GM19438 (cell line): ENCODE measurements around the gene TSSK3.

Source experiments
- ATAC-seq: cut with Tn5 transposase; IDR thresholded peaks from one replicate; pipeline ENCODE4 v1.9.1; 2021; ENCODE audit warnings: low read depth; ENCODE audit not compliant: unreplicated experiment

TSSK3 gene, protein sequence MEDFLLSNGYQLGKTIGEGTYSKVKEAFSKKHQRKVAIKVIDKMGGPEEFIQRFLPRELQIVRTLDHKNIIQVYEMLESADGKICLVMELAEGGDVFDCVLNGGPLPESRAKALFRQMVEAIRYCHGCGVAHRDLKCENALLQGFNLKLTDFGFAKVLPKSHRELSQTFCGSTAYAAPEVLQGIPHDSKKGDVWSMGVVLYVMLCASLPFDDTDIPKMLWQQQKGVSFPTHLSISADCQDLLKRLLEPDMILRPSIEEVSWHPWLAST

GRCh38 chr1:32362474-32363313 is at the start of gene TSSK3, which contains the start of gene FAM229A:
TSS of gene TSSK3 (plus strand) at chr1:32362539. CDS start at chr1:32362702, 163 bp downstream.
TSS of gene FAM229A (minus strand) at chr1:32362485. CDS start at chr1:32362091, 394 bp downstream.
- ATAC-seq = no peak

- ATAC-seq = no peak
Observed at GRCh38 chr1:32316903-32317277, 45.4 kb upstream of the TSSK3 start.

DNA sequence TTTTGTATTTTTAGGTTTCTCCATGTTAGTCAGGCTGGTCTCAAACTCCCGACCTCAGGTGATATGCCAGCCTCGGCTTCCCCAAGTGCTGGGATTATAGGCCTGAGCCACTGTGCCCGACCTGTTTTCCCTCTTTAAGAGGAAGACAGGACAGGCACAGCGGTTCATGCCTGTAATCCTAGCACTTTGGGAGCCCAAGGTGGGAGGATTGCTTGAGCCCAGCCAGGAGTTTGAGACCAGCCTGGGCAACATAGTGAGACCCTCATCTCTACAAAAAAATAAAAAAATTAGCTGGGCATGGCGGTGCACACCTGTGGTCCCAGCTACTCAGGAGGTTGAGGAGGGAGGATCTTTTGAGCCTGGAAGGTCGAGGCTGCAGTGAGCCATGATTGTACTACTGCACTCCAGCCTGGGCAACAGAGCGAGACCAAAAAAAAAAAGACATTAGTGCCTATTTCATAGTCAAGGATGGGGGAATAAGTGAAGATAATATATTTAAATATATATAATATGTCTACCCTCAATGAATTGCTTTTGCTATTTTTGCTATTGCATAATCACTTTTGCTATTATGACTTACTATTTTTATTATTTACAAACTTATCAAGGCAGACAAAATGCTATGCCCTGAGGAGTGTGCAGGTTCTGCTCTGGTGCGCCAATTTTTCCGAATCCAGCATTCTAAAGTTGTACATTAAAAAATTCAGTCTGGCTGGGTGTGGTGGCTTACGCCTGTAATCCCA is 44.0 kb upstream of the TSSK3 start:
- ATAC-seq = no peak

- ATAC-seq = no peak
Observed at GRCh38 chr1:32321712-32322291, 40.5 kb upstream of the TSSK3 start.

DNA sequence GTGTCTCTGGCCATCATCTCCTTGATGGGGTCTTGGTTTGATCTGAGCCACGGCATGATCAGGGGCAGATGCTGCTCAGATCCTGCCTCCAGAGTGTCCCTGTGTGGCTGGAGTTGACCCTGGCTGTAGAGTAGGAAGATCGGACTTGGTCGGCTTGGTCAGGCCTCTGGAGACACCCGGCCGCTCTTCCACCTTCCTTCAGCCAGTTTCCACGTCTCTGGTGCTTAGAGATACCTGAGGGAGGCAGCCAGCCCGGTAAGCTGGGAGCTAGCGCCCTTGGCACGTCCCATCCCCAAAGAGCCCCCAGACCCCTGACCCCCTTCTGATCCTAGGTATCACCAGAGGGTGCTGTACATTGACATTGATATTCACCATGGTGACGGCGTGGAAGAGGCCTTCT is 35.1 kb upstream of the TSSK3 start:
- no peak for ATAC-seq

- no peak for ATAC-seq
Observed at GRCh38 chr1:32329931-32330466, 32.3 kb upstream of the TSSK3 start.

GRCh38 chr1:32330558-32331151 is 31.7 kb upstream of the TSSK3 start:
- ATAC-seq = no peak

GRCh38 chr1:32331549-32331948 is 30.8 kb upstream of the TSSK3 start:
- ATAC-seq = no peak

DNA sequence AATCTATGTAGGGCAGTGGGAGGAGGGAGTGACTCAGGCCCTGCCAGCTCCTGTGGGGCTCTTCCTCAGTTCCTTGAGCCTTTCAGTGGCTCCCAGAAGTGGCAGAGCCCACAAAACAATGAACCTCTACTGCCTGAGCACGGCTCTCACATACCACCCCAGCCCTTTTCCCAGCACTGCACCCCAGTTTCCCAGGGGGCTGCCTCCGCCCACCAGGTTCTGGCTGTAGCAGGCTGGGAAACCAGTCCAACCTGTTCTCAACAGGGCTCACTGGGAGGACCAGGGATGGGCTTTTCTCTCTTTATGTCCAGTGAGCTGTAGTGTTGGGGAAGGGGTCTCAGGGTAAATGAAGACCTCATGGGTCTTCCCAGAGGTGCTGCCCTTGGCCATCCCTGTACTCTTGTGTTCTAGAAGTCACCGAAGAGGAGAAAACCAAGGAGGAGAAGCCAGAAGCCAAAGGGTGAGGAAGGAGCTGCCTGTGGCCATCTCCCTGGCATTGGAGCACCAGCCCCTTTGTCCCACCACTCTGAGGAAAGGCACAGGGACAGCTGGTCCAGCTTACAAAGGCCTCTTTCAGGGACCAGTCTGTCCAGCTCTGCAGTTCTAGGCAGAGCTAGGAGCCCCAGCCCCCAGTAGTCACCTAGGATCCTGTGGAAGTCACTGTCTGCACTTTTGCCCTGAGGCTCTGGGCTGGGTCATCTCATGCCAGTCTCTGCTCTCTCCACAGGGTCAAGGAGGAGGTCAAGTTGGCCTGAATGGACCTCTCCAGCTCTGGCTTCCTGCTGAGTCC is 29.9 kb upstream of the TSSK3 start:
- ATAC-seq = no peak

GRCh38 chr1:32333251-32333963 is 28.9 kb upstream of the TSSK3 start:
- no peak for ATAC-seq

DNA sequence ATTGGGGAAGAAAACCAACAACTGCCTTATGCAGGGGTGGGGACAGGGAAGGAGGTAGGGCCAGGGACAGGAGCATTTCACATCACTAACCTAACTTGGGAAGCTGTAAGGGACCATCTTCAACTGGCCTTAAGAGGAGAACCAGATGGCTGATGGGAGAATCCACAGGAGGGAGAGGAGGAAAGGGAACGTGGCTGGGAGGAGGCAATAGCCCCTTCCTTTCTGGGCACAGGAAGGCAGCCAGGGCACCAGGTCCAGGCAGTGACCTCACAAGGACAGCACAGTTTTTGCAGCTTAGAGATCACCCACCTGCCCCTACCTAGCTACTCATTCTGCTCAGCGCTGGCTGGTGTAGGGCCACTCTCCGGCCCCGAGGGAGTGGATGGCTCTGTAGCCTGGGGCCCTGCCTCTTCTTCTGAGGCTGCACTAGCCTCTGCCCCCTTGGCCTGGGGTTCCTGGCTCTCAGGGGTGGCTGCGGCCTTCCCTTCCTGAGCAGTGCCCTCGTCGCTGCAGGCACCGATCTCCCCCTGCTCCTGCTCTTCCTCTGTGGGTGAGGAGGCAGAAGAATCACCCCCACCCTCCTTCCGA is 28.0 kb upstream of the TSSK3 start:
- ATAC-seq = no peak

DNA sequence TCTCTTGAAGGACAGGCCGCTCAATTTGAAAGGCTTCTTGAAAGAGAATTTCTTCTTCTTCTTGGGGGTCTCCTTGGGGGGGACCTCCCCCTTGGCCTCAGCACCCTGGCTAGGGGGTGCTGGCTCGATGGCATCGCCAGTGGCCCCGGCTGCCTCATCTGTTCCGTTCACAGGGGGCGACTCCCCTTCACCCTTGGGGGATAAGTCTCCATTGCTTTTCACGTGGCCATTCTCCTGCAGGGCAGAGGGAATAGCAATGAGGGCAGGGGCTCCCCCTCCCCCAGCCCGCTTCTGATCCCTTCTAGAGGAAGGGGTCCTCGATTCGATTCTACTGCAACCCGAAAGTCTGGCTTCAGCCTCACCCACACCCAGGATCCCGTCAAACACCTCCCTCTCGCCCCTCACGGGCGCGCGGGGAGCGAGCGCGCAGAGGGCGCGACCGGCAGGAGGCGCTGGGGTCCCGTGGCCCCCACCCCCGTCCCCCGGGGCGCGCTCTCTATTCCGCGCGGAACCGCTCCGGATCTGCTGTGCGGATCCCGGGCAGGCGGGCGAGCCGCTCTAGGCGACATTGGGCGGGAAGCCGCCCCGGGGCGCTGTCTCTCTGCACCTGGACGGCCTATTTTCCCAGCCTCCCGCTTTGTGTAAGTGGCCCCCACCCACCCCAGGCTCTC is 27.3 kb upstream of the TSSK3 start:
- no peak for ATAC-seq

DNA sequence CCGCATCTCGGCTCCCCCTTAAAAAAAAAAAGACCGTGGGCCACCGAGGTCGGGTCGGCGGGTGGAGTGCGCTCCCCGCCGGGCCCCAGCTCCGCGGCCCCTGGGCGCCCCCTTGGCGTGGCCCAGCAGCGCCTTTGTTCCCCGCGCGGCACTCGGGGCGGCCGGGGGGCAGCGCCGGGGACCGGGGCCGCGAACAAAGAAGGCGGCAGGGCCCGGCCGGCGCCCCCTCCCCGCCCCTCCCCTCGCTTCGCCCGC is 26.9 kb upstream of the TSSK3 start:
- no peak for ATAC-seq

- peak; percentile 41 for ATAC-seq
Observed at GRCh38 chr1:32335790-32336590, 26.3 kb upstream of the TSSK3 start, which contains the start of gene MARCKSL1. TSS of gene MARCKSL1 (minus strand) at chr1:32336233. CDS start at chr1:32336033, 200 bp downstream.

DNA sequence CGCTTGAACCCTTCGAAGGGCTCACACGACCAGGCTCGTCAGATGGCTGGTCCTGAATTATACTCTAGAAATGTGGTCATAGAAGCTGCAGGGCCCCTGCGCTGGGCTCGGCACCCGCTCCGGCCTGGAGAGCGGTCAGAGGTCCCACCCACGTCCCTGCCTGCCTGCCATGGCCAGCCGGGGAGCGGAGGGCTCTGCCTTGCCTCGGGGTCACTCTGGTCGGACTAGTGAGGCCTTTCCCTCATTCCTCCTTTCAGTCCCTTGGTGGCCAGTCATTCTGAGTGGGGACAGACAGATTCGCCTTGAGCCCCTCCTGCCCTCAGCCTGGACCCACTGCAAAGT is 25.8 kb upstream of the TSSK3 start:
- ATAC-seq = no peak

GRCh38 chr1:32336963-32337675 is 25.2 kb upstream of the TSSK3 start:
- ATAC-seq = no peak
